Stimulated activated CD4-positive, alpha-beta T cell treated with anti-CD3 and anti-CD28 coated beads, Interleukin-1b, Interleukin-23, amount 100 ng/mL, for 1 hour (primary cell): ENCODE data around the gene LMNTD1.
"Not testable (repeated sequence)": the region's sequence is repeated elsewhere in the genome, so short reads cannot be mapped to it uniquely, and the experiment has no call there.

Experiments used
- DNase-seq, 2 donors: peaks; one replicate each; pipeline ENCODE4 v3.0.0-alpha.2; 2020; ENCODE audit warnings: low read depth in 2 of 2

Gene LMNTD1

DNA sequence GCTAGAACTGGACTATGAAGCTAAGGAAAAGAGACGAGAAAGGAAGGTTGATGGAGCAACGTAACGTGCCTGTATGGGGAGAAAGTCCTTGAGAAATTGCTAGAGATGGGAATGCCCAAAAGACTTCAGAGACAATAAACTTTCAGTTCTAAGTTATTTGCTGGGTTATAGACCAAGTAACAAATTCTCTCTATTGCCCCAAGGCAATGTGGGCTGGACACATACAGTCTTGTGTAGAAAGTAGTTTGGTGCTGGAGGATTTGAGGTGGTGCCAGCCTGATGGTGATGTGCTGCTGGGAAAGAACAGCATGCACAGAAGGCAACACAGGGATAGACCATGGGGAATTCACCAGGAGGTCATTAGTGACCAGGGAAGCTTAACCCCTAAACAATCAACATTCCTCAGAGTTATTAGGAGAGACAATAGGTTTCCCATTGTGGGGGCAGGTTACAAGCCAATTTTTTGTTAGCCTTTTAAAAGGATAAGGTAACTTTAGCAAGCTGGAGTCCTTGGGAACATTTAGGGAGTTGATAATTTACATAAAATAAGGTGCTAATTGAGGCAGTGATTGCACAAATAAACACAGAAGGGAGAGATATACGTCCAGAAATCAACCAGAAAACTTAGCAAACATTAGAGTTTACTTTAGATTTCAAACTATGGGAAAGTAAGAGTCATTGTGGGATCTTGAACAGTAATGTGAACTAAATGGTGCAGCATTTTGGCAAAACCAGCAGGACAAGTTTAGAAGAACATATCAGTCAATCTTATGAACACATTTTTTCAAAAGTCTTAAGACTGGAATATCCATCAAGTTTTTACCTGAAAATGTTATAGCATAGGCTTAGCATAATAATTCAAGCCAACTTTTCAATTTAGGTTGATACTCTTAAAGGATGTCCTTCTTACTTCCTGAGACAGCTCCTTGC lies 61.4 kb downstream of the LMNTD1 start:
- DNase-seq, result no peak

DNA sequence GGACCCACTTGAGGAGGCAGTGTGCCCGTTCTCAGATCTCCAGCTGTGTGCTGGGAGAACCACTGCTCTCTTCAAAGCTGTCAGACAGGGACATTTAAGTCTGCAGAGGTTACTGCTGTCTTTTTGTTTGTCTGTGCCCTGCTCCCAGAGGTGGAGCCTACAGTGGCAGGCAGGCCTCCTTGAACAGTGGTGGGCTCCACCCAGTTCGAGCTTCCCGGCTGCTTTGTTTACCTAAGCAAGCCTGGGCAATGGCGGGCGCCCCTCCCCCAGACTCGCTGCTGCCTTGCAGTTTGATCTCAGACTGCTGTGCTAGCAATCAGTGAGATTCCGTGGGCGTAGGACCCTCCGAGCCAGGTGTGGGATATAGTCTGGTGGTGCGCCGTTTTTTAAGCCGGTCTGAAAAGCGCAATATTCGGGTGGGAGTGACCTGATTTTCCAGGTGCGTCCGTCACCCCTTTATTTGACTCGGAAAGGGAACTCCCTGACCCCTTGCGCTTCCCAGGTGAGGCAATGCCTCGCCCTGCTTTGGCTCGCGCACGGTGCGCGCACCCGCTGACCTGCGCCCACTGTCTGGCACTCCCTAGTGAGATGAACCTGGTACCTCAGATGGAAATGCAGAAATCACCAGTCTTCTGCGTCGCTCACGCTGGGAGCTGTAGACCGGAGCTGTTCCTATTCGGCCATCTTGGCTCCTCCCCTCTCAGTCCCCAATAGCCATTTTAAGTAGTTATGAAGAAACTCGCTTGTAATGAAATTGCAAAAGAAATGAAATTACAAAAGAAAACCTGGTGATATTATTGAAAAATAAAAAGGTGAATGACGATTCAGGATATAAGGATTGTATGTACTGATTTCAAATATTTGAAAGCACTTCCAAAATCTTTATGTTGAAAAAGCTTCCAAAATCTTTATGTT lies 63.9 kb downstream of the LMNTD1 start:
- not testable (repeated sequence) for DNase-seq

DNA sequence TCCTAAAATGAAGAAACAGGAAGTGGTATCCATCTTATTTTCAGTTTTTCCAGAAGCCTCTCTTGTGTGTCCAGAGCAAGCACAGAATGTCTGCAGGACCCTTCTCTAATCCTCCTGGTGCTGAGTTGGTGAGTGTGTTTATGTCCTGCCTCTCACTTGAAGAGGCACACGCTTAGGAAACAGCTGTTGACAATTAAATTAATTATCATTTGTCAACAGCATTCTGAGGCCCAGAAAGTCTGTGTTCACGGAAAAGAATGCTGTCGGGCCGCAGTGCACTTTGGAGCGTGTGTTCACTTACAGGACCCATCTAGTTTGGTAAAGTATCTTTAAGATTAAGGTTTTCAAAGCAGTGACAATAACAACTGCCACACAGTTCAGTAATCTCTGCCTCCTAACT lies 70.5 kb downstream of the LMNTD1 start:
- DNase-seq, result no peak

DNA sequence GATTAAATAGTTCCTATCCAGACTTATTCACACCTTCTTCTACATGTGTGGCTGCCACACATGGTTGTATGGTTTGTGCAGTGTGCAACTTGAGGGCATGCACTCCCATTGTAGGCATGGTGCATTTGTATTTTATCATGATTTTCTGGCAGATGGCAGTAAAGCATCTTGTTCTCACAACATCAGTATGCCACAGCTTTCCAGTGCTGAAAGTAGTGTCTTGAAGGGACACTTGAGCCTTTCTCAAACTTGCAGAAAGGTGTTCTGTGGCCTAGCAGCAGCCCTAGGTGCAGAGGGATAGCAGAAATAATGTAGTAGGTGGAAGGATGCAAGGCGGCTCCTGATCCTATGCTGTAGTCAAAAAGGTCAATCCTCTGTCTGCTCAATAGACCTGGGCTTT lies 72.9 kb downstream of the LMNTD1 start:
- DNase-seq, result no peak

DNA sequence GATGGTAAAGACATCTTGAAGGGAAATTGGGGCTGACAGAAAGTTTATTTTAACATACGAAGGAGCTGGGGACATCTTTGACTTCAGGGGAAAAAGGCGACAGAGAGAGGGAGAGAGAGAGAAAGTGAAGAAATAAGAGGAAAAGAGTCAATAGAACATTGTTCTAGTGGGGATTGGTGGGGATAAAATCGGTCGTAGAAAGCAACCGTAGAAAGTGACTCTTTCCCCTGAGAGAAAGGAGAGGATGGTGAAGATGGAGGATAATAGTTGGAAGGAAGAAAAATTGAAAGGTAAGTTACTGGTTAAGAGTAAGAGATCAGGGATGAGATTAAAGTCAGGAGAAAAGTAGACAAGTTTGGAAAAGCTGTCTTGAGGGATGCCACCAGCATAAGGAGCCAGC lies 75.9 kb downstream of the LMNTD1 start:
- DNase-seq, result no peak

DNA sequence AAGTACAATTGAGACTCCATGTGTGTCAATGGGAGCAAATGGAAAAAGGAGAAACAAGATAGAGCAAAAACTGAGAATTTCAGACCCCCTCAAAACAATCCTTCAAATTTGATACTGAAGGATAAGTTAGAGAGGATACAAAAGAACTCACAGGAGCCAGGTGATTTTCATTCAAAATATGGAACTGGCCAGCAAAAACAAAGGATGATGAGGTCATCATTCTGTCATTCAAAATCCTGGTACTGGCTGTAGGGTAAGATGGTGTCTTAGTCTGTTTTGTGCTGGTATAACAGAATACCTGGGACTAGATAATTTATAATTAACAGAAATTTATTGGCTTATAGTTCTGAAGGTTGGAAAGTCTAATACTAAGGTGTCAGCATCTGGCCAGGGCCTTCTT lies 80.6 kb downstream of the LMNTD1 start:
- no peak for DNase-seq

DNA sequence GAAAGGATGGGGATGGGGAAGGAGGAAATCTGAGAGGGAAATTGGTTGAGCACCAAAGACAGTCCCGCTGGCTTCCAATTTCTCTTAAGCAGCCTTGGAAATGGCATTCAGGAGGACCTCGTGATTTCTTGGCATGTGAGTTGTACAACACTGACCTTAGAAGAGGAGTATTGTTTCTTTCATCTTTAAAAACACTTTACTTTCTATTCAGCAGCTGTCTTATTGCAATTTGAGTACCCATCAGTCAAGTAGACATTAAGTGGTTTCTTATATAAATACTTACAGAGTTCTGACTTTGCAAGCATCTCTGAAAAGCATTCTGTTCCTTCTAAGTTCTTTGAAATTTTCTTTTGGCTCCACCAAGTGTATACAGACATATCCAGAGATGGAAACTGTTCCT lies 83.2 kb downstream of the LMNTD1 start:
- no peak for DNase-seq

DNA sequence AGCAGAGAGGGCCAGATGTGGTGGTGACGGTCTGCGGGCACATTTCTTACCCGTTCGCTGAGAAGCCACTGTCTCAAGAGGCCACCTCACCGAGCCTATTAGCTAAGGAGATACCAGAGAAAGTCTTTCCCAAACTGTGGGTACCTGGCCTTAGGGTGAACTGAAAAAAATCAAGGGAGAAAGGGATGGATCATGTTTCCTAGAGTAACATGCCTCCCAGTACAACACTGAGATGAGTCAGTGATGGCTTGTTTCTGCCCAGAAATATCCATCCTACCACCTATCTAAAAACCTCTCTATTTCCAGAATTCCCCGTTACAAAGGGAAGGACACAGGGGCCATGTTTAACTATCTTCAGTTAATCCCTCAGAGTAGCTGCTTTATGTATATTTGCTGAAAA lies 83.7 kb downstream of the LMNTD1 start:
- DNase-seq, result no peak

DNA sequence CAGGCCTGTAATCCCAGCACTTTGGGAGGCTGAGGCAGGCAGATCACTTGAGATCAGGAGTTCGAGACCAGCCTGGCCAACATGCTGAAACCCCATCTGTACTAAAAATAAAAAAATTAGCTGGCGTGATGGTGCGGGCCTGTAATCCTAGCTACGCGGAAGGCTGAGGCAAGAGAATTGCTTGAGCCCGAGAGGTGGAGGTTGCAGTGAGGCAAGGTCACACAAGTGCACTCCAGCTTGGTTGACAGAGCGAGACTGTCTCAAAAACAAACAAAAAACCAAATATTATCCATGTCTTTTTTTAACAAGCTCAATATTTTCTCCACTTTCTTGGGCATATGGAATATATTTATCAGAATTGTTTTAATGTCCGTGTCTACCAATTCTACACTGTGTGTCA lies 89.6 kb downstream of the LMNTD1 start:
- DNase-seq, result no peak

DNA sequence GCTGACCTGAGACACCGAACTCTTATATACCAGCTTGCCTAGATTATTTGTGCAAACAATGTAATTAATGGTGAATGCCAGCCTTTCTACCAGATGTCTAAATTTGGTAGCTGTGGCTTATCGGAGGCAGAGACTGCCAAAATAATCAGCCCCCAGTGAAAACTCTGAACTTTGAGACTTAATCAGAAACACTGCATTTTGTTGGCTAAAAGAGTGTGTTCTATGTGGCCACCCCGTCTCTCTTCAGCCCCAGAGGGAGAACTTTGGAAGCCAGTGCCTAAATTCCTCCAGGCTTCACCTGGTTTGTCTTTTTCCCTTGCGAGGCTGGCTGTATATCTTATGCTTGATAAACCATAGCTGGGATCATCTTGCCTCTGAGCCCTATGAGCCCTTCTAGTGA lies 90.1 kb downstream of the LMNTD1 start:
- no peak for DNase-seq

DNA sequence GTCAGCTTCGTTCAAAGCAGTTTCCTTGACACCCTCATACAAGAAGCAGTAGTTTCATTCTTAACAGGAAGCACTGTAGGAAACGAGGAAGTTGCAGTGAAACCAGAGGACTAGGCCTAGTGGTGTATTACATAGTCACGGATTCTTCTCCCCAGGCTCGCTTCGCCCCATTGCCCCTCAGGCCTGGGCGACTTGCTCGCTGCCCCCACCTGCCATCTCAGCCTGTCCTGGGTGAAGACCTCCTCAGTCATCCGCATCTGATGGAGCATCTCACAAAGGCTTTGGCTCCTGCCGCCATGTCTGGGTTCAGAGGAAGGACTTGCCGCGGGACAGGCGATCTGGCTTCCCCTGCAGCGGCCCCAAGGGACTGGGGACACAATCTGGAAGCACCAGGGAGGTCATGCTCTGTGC lies 93.5 kb downstream of the LMNTD1 start:
- DNase-seq, result no peak

DNA sequence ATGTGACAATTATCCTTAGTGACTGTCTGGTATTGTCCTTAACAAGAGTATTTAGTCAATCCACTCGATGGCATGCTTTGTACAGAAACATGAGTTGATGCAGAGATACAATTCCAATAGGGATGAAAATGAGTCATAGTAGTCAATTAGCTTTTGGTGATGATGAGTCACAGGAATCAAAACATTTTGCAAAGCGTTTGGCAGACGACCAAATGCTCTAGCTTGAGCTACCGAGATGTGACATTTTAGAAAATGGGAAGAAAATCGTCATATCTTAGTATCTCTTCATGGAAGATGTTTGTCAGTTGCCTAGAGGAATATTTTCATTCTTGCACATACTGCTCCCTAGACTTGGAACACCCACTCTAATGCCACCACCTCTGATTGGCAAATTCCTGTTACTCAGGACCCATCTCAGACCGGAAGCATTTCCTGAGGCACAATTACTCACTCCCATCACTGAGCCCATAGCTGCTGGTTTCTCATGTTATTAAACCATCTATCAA lies 95.0 kb downstream of the LMNTD1 start:
- no peak for DNase-seq

DNA sequence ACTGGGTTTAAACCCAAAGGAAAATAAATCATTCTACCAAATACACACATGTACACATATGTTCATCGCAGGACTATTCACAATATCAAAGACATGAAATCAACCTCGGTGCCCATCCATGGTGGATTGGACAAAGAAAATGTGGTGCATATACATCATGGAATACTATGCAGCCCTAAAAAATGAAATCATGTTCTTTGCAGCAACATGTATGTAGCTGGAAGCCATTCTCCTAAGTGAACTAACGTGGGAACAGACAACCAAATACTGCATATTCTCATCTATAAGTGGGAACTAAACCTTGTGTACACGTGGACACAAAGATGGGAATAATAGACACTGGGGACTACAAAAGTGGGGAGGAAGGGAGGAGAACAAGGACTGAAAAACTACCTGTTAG lies 96.6 kb downstream of the LMNTD1 start:
- DNase-seq, result no peak

DNA sequence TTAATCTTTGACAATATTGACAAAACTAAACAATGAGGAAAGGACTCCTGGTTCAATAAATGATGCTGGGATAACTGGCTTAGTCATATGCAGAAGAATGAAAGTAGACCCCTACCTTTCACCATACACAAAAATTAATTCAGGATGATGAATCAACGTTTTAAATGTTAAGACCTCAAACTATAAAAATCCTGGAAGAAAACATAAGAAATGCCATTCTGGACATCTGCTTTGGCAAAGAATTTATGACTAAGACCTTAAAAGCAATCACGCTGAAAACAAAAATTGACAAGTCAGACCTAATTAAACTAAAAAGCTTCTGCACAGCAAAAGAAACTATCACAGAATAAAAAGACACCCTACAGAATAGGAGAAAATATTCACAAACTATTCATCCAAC lies 97.4 kb downstream of the LMNTD1 start:
- DNase-seq, result no peak

DNA sequence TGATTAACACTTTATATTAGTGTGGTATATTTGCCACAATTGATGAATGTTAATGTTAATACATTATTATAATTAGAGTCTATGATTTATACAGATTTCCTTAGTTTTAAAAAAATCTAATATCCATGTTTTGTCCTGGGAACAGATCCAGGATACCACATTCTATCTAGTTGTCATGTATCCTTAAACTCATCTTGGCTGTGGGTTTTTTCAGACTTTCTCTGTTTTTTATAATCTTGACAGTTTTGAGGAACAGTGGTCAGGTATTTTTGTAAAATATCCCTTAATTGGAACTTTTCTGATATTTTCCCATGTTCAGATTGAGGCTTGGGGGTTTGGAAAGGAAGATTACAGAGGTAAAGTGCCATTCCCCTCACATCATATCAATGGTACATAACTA lies 104.1 kb downstream of the LMNTD1 start:
- no peak for DNase-seq

DNA sequence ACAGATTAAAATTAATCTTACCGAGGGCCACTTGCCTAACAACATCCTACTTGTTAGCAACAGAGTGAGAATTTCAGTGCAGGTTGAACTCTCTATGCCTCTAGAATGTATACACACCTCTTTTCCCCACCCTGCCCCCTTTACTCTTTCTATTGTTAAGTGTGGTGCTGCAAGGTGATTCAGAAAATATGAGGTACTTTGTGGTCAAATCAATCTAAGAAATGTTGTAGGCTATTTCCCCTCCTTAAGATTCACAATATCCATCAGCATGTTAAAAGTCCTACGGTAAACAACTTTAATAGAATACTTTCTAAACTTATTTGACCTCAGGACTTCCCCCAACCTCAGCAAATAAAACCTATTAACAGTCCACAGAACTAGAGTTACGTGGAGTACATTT lies 106.0 kb downstream of the LMNTD1 start:
- no peak for DNase-seq

DNA sequence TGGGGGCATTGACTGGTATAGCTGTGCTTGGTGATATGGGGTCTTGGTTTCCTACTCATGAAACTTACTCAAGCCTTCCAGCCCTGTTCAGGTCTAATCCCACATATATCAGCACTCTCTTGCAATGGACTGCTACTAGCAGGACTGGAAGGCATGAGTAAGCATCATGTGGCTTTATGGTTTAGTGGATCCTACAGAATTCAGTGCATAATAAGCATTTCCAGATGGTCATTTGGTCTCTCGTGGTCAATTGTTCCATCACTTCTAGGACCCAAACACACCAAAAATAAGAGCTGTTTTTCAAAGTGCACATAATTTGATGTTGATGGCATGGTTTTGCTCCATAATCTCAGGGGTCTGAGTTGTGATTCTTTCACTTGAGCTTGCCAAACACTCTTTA lies 114.4 kb downstream of the LMNTD1 start:
- no peak for DNase-seq

DNA sequence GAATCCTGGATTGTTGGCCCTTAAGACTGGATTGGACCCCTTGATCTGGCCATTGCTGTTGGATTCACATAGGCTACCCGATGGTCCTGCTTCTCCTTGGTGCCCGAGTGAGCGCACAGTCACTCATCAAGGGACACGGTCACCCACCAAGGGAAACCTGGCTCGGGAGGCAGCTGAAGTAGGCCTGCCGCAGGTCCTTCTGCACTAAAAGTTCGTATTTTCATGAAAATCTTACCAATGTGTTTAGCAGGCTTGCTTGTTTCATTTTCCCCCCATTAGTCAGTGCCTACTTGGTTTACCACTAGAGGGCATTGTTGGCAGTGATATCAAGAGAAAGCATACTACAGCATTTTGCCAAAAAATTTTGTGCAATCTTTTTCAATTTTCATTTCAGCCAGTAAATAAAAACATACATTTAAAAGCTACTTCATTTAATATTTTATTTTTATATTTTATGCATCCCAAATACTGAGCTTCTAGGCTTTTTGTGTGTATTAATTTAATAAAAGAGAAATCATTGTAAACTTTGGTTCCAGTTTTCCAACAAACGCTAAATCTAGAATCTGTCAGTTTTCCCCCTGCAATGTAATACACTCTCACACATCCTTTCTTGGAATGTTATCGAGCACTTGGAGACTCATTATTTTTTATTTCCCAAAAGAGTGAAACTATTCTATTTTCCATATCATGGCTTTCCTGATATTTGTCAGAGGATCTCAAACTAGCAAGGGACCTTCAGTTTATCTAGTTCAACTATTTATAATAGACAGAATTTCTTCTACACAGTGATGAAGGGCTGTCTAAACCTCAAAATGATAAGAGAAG lies 116.7 kb downstream of the LMNTD1 start:
- no peak for DNase-seq

DNA sequence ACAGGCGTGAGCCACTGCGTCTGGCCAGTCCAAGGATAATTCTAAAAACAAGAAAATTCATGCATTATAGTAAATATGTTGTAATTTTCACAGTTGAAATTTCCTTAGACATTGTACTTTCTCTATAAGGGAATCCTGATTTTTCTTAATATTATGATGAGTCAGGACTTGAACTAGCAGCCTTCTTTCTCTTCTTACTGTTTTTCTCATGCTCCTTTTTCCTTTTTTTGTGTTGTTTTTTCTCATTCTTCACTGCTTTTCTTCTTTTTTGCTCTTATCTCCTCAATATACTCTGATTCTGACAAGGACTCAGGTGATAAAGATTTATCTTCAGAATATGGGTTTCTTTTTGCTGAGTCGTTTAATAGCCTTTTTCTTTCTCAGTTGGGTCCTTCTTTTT lies 117.7 kb downstream of the LMNTD1 start:
- DNase-seq, result no peak

DNA sequence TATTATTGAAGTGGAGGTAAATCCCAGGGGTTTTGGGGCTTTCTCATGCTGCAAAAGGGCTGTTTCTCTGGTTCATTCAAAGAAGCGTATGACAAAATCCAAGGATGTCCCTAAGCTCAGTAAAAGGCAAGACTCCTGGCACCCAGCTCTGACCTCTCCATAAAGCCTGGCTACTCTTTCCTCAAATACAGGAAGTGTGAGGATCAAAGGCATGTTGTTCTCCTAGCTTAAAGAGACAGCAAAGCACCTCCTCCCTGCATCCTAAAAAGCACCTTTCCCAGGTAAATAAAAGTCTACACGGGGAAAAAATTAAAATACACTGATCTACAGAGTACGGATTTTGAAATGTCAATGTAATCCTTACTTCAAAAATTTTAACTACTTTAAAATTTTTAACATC lies 118.6 kb downstream of the LMNTD1 start:
- DNase-seq, result no peak

DNA sequence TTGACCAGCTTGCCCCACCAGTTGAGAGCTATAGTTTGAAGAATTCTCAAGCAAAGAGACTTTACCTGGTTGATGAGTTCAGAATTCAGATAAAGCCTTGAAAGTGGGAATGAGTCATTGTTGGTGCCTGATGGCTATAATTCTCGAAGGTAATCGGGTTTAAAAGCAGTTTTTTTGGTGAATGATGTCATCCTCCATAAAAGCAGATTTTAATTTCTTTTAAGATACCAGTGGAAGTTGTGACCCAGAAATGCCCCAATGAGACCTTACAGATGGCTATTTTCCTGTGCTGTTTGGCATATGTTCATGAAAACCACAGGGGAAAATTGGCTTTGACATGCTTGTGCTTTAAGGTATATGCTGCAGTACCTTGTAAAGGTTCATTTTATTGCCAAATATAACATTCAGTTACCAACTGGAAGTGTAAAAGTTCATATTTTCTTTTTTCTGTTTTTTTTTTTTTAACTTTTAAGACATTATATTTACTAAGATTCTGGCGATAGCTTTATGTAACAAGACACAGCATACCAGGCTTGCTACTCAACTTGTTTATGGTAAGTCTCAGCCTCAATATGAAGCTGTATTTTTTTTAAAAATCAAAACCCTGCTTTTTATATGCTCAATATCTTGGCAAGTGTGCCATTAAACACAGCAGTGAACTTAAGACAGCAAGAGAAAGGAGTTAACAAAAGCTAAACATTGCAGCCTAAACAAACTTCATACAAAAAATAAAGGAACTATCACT lies 119.3 kb downstream of the LMNTD1 start:
- DNase-seq, result no peak
